ENCODE data around the gene SLC2A2. TPM values are rescaled to one million over a fixed set of nuclear protein-coding genes. Genes with fewer than 3 reads are reported as not detected.

SLC2A2 gene
- total RNA-seq (2022; extraction: Qiagen RNA extraction; ENCODE audit: low read depth): not detected in 5 replicates

DNA sequence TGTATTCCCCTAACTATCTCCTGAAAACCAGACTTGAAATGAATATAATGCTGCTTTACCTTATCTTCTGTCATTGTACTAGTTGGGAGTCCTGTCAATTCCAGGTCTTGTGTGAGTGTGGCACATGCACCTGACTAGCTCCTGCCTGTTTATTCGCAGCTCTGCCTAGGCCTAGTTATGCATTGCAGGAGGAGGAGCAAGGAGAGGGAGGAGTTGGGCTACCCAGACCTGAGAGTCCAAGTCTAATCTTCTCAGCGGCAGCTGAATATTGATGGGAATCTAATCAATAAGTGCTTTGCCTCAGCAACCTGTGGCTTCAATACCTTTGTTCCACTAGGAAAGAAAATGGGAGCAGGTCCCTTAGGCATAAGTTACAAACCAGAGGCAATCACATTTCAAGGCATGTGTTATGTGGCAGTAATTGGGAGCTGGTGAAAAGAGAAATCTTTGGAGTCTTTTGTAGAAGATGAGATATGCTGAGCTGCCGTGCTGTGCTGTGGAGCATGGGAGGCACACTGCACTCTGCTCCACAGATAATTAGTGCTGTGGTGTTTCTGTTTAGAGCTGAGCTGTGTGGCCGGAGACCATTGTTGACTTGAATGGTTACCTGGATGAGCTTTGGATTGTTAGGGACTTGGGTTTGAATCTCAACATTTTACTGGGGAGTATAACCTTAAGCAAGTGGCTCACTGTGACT lies at the start of gene SLC2A2:
Gene SLC2A2, minus strand, starts transcription at position 124 of the 697 bp plus-strand sequence. Its CDS starts 50 bp downstream, at position 74.

Other genes with a start within 250 kb of the SLC2A2 start
- 195 to 290 TPM (median 245 TPM) in 5 replicates for gene RPL22L1, start 156.5 kb downstream of the SLC2A2 start, total RNA-seq (2022; extraction: Qiagen RNA extraction; ENCODE audit: low read depth)
- 9.7 to 15.9 TPM (median 15.1 TPM) in 5 replicates for gene EIF5A2, start 118.1 kb downstream of the SLC2A2 start, total RNA-seq (2022; extraction: Qiagen RNA extraction; ENCODE audit: low read depth)